Heart right ventricle (tissue), 16 donors: ENCODE measurements around the gene ETV3L. TPM values are rescaled to one million over a fixed set of nuclear protein-coding genes. Genes with fewer than 3 reads are reported as not detected.

Source experiments
- ATAC-seq, 8 donors: fragments of 200-7000 bp; cut with Tn5 transposase; one replicate each; pipeline ENCODE4 v1.9.1; 2020; ENCODE audit warnings: mild to moderate bottlenecking in 8 of 8, moderate library complexity in 8 of 8, moderate number of reproducible peaks in 1 of 8
- DNase-seq, 2 donors: peaks; one replicate each; pipeline ENCODE4 v3.0.0-alpha.2; 2020
- H3K27ac ChIP-seq, 10 donors: fragments of 200-600 bp; sonication (generic) in 2 of 10; one replicate each; pipeline versions ENCODE4 v1.5.0 to v1.8.0; 2020 to 2022; ENCODE audit warnings: mild to moderate bottlenecking in 3 of 10
- H3K27me3 ChIP-seq, 7 donors: fragments of 200-600 bp; one replicate each; pipeline ENCODE4 v1.8.0; 2021 to 2022; ENCODE audit warnings: mild to moderate bottlenecking in 2 of 7
- H3K36me3 ChIP-seq, 9 donors: fragments of 200-600 bp; sonication (generic) in 1 of 9; one replicate each; pipeline versions ENCODE4 v1.5.0 to v1.8.0; 2020 to 2022; ENCODE audit warnings: mild to moderate bottlenecking in 2 of 9
- H3K4me1 ChIP-seq, 9 donors: fragments of 200-600 bp; sonication (generic) in 1 of 9; one replicate each; pipeline versions ENCODE4 v1.5.0 to v1.8.0; 2020 to 2022; ENCODE audit warnings: mild to moderate bottlenecking in 4 of 9
- H3K4me3 ChIP-seq, 10 donors: fragments of 200-600 bp; sonication (generic) in 2 of 10; one replicate each; pipeline versions ENCODE4 v1.5.0 to v1.8.0; 2020 to 2022; ENCODE audit warnings: mild to moderate bottlenecking in 7 of 10, moderate library complexity in 2 of 10
- H3K9me3 ChIP-seq, 11 donors: fragments of 200-600 bp in 10 of 11; sonication (generic) in 2 of 11; one replicate each; pipeline versions ENCODE4 v1.5.0 to v1.8.0; 2013 to 2022; ENCODE audit warnings: mild to moderate bottlenecking in 2 of 11, control low read depth in 1 of 11, moderate library complexity in 1 of 11
- CTCF ChIP-seq, 9 donors: fragments of 200-600 bp; sonication (generic) in 2 of 9; IDR thresholded peaks; one replicate each; pipeline versions ENCODE4 v1.5.0 to v1.8.0; 2021 to 2022; ENCODE audit warnings: antibody characterized with exemption in 9 of 9, mild to moderate bottlenecking in 5 of 9, moderate library complexity in 1 of 9
- WGBS, 2 donors: extraction: QIAGEN DNeasy Blood & Tissue Kit; methylation state at CpG; one replicate each; pipeline ENCODE4 v1.1.7; 2013; ENCODE audit warnings: inconsistent platforms in 1 of 2; 5-methylcytosine and 5-hydroxymethylcytosine counted together
- intact Hi-C, 10 donors: fragments of 100-400 bp; cut with DNase I; formaldehyde crosslinking; loops; one replicate each; pipeline versions ENCODE4 v1.11.1 to v1.14.2; 2022
- polyA plus RNA-seq, 2 donors: library from polyadenylated mRNA; stranded (reverse); fragments of 200-250 nt; gene quantifications; one replicate each; pipeline ENCODE4 v1.2.3, GENCODE V29; 2013
- total RNA-seq, 10 donors: library from RNA; stranded (reverse); fragmentation: NEBNext Ultra II Directional in 3 of 10; extraction: Animal tissue kit (Norgen Biotek cat#: 25700) in 3 of 10; gene quantifications; one replicate each; pipeline versions ENCODE4 v1.2.1 to v1.2.4, GENCODE V29; 2021 to 2023
- donor health status: Arrhythmogenic right ventricular cardiomyopathy.
- donor health status: ischemic (EF 13 %, LVEDD 7.1; RV severe dilation, severe dysfunction).
- donor health status: healthy with polysubstance abuse.
- donor health status: DM: no; HTN: yes; CAD: no.
- donor health status: DM: no; HTN: no; CAD: no.
- donor health status: ischemic (EF 25% LVEDD 6.9; RV normal size, moderate dysfunction).
- donor health status: ischemic (EF 25% LVEDD 5.7; RV mildly dilated, moderate dysfunction).
- donor health status: healthy.
- donor health status: DM: yes; HTN: yes; CAD: no.
- donor health status: Ischemic cardiomyopathy.
- donor health status: ischemic (EF 35%, LVEDD 5.7; RV mildly dilated, moderate dysfunction).
- donor health status: nonischemic (EF 11% LVEDD 7.7; RV severe dilation, severe dysfunction).
- donor health status: DM: yes; HTN: yes; CAD: no.
- donor health status: PGD.
- donor health status: ischemic (EF 29% LVEDD 5.4; RV normal size, mild dysfunction).
- donor health status: nonischemic (EF 23%, LVEDD 6.1; RV moderate dilation, normal function).

The ETV3L gene
- total and polyA plus RNA-seq, 12 donors: not detected

- H3K4me1 ChIP-seq: peaks cover 0 to 14% (median 0%) of the 10 kb centered on the region in 9 donors
- peaks cover 0 to 37% (median 25%) of the 10 kb centered on the region in 7 donors for H3K27me3 ChIP-seq
- TF ChIP-seq CTCF (IDR thresholded peaks at IDR 0.05): no peak
- intact Hi-C loops: no loop called here
- no peak overlapping the region for H3K4me3 ChIP-seq
- DNase-seq: no peak
- peaks cover 0 to 1% (median 0%) of the 10 kb centered on the region in 9 donors for H3K36me3 ChIP-seq
- no peak for ATAC-seq
- 68 to 69% methylated on average over 16 of the region's 16 CpGs for WGBS, 2 donors
- H3K27ac ChIP-seq: no peak overlapping the region
- H3K9me3 ChIP-seq: no peaks in the 10 kb centered on the region
Measured at GRCh38 chr1:157115851-157116736, 16.5 kb upstream of the ETV3L start.

DNA sequence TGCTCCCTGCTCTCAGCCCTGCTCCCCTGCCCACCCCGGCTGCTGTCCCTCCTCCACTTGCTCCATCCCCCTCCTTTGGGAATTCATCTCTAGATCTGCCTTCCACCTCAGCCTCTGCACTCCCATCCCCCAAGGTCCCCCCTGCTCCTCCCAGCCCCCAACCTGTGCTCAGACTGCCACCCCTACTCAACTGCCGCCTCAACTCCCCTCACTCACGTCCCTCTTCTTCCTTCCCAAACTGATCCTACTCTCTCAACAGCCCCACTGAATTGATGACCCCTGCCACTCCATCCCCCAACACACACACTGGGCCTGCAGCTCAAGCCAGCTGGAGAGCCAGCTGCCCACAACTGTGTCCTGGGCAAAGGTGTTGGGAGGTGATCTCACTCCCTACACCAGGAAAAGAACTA lies 15.8 kb upstream of the ETV3L start:
- intact Hi-C loops: no loop called here
- DNase-seq (no peak), ATAC-seq (no peak)
- no peak overlapping the region for H3K4me3 ChIP-seq
- peaks cover 0 to 14% (median 0%) of the 10 kb centered on the region in 9 donors for H3K4me1 ChIP-seq
- no peaks in the 10 kb centered on the region for H3K9me3 ChIP-seq
- H3K27ac ChIP-seq: no peak overlapping the region
- H3K36me3 ChIP-seq: no peaks in the 10 kb centered on the region
- 72 to 85% methylated on average over 3 of the region's 3 CpGs for WGBS, 2 donors
- TF ChIP-seq CTCF (IDR thresholded peaks at IDR 0.05): no peak
- peaks cover 0 to 39% (median 30%) of the 10 kb centered on the region in 7 donors for H3K27me3 ChIP-seq

DNA sequence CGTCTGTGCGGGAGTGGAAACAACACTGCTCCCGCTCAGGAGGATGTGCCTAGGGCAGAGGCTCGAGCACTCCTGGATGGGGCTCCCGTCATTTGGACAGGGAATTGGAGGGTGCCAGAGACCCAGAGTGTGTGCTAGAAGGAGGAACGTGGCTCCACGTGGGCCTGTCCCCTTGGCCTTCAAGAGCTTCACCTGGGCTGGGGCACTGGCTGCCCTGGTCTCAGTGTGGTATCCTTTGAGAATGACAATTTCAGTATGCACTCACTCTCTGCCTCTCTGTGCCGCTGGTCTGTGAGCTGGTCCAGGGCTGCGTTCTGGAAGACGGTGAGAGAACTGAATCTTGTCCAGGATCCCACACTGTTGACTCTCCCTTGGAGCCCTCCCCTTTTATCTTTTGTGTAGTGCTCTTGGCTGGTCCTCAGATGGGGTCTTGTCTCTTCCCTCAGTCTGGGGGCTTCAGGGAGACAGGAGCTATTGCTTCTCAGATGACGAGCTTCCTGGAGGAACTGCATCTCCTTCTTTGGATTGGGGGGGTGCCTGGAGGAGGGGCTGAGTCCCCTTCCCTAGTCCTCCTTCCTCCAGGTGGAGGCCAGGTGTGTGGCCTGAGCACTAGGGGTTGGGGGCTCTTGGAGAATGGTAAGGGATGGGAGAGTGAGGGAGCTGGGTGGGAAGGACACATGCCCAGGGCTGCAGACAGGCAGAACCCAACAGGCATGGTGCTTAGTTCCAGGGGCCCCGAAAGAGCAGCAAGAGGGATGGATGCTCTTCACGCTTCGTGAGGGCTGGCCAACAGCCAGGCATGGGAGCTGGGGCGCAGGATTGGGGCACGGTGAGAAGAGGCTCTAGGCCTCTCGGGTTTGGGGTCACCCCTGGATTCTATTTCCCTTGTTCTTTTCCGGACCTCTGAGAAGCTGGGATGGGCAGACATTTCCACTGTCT lies 14.8 kb upstream of the ETV3L start:
- Histone ChIP-seq H3K36me3 (no peaks in the 10 kb centered on the region), H3K4me3 (no peak overlapping the region), H3K27ac (no peak overlapping the region), H3K4me1 (peaks cover 0 to 14% (median 0%) of the 10 kb centered on the region in 9 donors), H3K9me3 (no peaks in the 10 kb centered on the region), H3K27me3 (peaks cover 0 to 48% (median 33%) of the 10 kb centered on the region in 7 donors)
- no peak for TF ChIP-seq CTCF (IDR thresholded peaks at IDR 0.05)
- 78 to 80% methylated on average over 18 of the region's 18 CpGs for WGBS, 2 donors
- DNase-seq: no peak
- intact Hi-C loops: no loop called here
- ATAC-seq: no peak

GRCh38 chr1:157113631-157114030 lies 14.0 kb upstream of the ETV3L start:
- WGBS, 2 donors: 69 to 74% methylated on average over 3 of the region's 3 CpGs
- TF ChIP-seq CTCF (IDR thresholded peaks at IDR 0.05): no peak
- DNase-seq (no peak), ATAC-seq (no peak)
- peaks cover 0 to 56% (median 41%) of the 10 kb centered on the region in 7 donors for H3K27me3 ChIP-seq
- no peaks in the 10 kb centered on the region for H3K9me3 ChIP-seq
- no peak overlapping the region for H3K4me3 ChIP-seq
- intact Hi-C loops: no loop called here
- H3K36me3 ChIP-seq: no peaks in the 10 kb centered on the region
- H3K27ac ChIP-seq: no peak overlapping the region
- H3K4me1 ChIP-seq: peaks cover 0 to 14% (median 0%) of the 10 kb centered on the region in 9 donors
